Uterus (tissue), 4 donors: ENCODE measurements around the gene LRP1-AS. TPM values are rescaled to one million over a fixed set of nuclear protein-coding genes. Genes with fewer than 3 reads are reported as not detected.

ENCODE experiments used
- DNase-seq, 2 donors: peaks; one replicate each; pipeline ENCODE4 v3.0.0-alpha.2; 2019 to 2020
- H3K27ac ChIP-seq, 2 donors: fragments of 200-600 bp; sonication (generic); 1 replicate in 1 of 2; 2 replicates in 1 of 2; pipeline ENCODE4 v1.5.1; 2016 to 2018
- H3K27me3 ChIP-seq, 2 donors: fragments of 200-600 bp; sonication (generic); one replicate each; pipeline ENCODE4 v1.5.1; 2018 to 2019; ENCODE audit warnings: control low read depth in 1 of 2
- H3K36me3 ChIP-seq, 2 donors: fragments of 200-600 bp; sonication (generic); one replicate each; pipeline ENCODE4 v1.5.1; 2019; ENCODE audit warnings: control low read depth in 1 of 2
- H3K4me1 ChIP-seq, 2 donors: fragments of 200-600 bp; sonication (generic); one replicate each; pipeline ENCODE4 v1.5.1; 2018 to 2019; ENCODE audit warnings: control low read depth in 1 of 2
- H3K4me3 ChIP-seq, 2 donors: fragments of 200-600 bp; sonication (generic); 1 replicate in 1 of 2; 2 replicates in 1 of 2; pipeline ENCODE4 v1.5.1; 2018 to 2019; ENCODE audit warnings: mild to moderate bottlenecking in 1 of 2
- H3K9me3 ChIP-seq, 2 donors: fragments of 200-600 bp; sonication (generic); one replicate each; pipeline ENCODE4 v1.5.1; 2019; ENCODE audit warnings: control low read depth in 1 of 2
- CTCF ChIP-seq, 4 experiments: fragments of 200-600 bp in 2 of 4; fragments of 450-650 bp in 2 of 4; sonication (generic) in 2 of 4; IDR thresholded peaks; one replicate each; pipeline ENCODE4 v1.5.1; 2016 to 2019; ENCODE audit warnings: antibody characterized with exemption in 4 of 4, mild to moderate bottlenecking in 2 of 4, moderate library complexity in 1 of 4
- POLR2A ChIP-seq, 2 donors: fragments of 450-650 bp; IDR thresholded peaks; one replicate each; pipeline ENCODE4 v1.6.1; 2016; ENCODE audit warnings: antibody characterized with exemption in 2 of 2, mild to moderate bottlenecking in 1 of 2, moderate library complexity in 1 of 2
- intact Hi-C: fragments of 100-400 bp; cut with DNase I; formaldehyde crosslinking; loops from one replicate; pipeline ENCODE4 v1.15.1; 2023; ENCODE audit warnings: low total_unique reads
- total RNA-seq, 4 donors: library from RNA; depleted of rRNA in 3 of 4; stranded (reverse); fragments of >200 nt in 3 of 4; gene quantifications; one replicate each; pipeline versions ENCODE4 v1.1.0 to v1.2.4, GENCODE V29; 2014 to 2023
- donor health status: DM: yes; HTN: yes; CAD: no.

Gene LRP1-AS
- total RNA-seq, 4 donors from 2014 or later: not detected

- intact Hi-C loops: loop anchor here (5.0 kb wide), 1 partner anchor 38 kb away; no protein-coding TSS in a partner anchor
- peak; percentile 79 to 80 for DNase-seq
- peak in 1 of 2 donors; percentile 54 for TF ChIP-seq POLR2A (IDR thresholded peaks at IDR 0.05)
- TF ChIP-seq CTCF (IDR thresholded peaks at IDR 0.05): no peak
- H3K9me3 ChIP-seq: no peaks in the 10 kb centered on the region
- peak overlapping the region; percentile 64 to 85 for H3K4me3 ChIP-seq
- no peaks in the 10 kb centered on the region for H3K27me3 ChIP-seq
- no peaks in the 10 kb centered on the region for H3K36me3 ChIP-seq
- H3K27ac ChIP-seq: peak overlapping the region; percentile 98 to 100
- peaks cover 0 to 14% of the 10 kb centered on the region in 2 donors for H3K4me1 ChIP-seq
These were observed 37.1 kb downstream of the LRP1-AS start for GRCh38 chr12:57110104-57111030.

GRCh38 chr12:57109207-57110103 lies 38.0 kb downstream of the LRP1-AS start:
- DNase-seq: no peak
- TF ChIP-seq CTCF (IDR thresholded peaks at IDR 0.05) (no peak), POLR2A (IDR thresholded peaks at IDR 0.05) (no peak)
- H3K36me3 ChIP-seq: no peaks in the 10 kb centered on the region
- H3K4me1 ChIP-seq: peaks cover 0 to 14% of the 10 kb centered on the region in 2 donors
- H3K4me3 ChIP-seq: peak overlapping the region; percentile 64 to 85
- H3K9me3 ChIP-seq: no peaks in the 10 kb centered on the region
- intact Hi-C loops: loop anchor here (5.0 kb wide), 1 partner anchor 37 kb away; no protein-coding TSS in a partner anchor
- peak overlapping the region; percentile 98 to 100 for H3K27ac ChIP-seq
- H3K27me3 ChIP-seq: no peaks in the 10 kb centered on the region

DNA sequence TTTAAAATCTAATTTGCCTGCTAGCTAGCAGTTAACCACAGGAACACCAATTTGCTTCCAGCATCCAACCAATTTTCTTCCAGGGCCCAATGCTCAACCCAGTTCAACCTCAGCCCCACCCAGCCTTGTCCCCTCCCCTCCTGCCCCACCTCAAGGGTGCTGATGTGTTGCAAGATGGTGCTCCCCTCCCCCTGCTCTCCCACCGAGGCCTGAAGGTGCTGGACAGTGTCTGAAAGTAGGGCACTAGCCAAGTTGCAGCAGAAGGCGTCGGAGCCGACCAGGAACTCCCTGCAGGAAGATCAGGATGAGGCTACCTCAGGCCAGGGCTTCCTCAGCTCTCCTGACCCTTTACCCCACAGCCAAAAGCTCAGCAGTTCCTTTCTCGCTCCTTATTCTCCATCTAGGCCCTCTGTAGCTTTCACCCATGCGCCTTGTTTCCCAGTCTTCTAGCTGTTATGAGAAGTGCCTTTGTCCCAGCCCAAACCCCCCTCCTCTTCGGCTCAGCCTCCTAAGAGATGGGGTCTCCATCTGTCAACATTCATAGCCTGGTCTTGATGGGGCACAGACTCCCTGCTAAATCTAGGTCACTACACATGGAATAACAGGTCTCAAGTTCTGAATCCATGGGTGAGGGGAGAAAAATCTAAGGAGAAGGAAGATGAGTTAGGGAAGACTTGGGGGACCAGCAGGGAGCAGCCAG lies 39.8 kb downstream of the LRP1-AS start:
- Histone ChIP-seq H3K27me3 (no peaks in the 10 kb centered on the region), H3K36me3 (no peaks in the 10 kb centered on the region), H3K27ac (peak overlapping the region; percentile 14 to 100), H3K4me1 (peaks cover 0 to 8% of the 10 kb centered on the region in 2 donors), H3K9me3 (no peaks in the 10 kb centered on the region), H3K4me3 (no peak overlapping the region)
- DNase-seq: no peak
- TF ChIP-seq POLR2A (IDR thresholded peaks at IDR 0.05): no peak
- TF ChIP-seq CTCF (IDR thresholded peaks at IDR 0.05): no peak
- intact Hi-C loops: no loop called here

DNA sequence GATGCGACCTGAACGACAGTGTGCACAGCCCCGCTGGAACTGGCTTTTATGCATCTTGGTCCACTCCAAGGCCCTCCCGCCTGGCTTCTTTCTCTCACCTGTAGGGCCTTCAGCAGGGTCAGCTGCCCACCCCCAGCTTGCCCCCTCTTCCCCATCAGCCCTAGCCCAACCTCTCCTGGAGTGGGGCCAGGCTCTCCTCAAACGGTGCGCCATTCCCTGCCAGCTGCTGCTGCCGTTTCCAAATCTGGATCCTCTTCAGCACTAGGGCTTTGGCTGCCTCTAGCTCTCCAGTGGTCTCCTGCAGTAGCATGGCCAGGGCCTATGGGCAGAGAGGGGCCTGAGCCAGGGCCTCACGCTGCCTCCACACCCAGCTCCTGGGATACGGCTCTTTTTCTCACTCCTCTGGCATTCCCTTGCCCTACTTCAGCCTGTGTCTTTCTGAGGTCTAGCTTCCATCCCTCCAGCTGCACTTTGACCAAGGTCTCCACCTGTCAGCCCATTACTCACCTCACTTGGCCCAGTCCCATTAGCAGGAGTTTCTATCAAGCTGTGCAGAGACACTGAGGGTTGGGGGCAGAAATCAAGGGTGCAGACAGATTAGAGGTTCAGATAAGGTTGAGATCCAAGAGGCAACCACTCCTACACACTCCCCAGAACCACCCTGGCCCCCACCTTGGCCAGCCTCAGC lies 41.3 kb downstream of the LRP1-AS start:
- Histone ChIP-seq H3K9me3 (no peaks in the 10 kb centered on the region), H3K4me1 (peaks cover 0 to 5% of the 10 kb centered on the region in 2 donors), H3K36me3 (no peaks in the 10 kb centered on the region), H3K27me3 (no peaks in the 10 kb centered on the region), H3K4me3 (no peak overlapping the region), H3K27ac (no peak overlapping the region)
- TF ChIP-seq CTCF (IDR thresholded peaks at IDR 0.05) (no peak), POLR2A (IDR thresholded peaks at IDR 0.05) (no peak)
- no peak for DNase-seq
- intact Hi-C loops: no loop called here
